ENCODE results near the gene SEC62. TPM values are rescaled to one million over a fixed set of nuclear protein-coding genes. Genes with fewer than 3 reads are reported as not detected.
A peak's percentile ranks its signal among the peaks of the same experiment; 100 is the strongest.
"Not testable (repeated sequence)": the region's sequence is repeated elsewhere in the genome, so short reads cannot be mapped to it uniquely, and the experiment has no call there.

Gene SEC62
- total RNA-seq, 4 donors from 2014 or later = 33.2 to 96.6 (median 36.8) TPM

GRCh38 chr3:170003881-170004356, 37.3 kb downstream of the SEC62 start:
- H3K27me3 ChIP-seq = no peaks in the 10 kb centered on the region

GRCh38 chr3:170007031-170007663, 40.5 kb downstream of the SEC62 start:
- no peaks in the 10 kb centered on the region for H3K9me3 ChIP-seq
- no peaks in the 10 kb centered on the region for H3K27me3 ChIP-seq
- TF ChIP-seq CTCF (IDR thresholded peaks at IDR 0.05) (no peak), POLR2A (IDR thresholded peaks at IDR 0.05) (no peak)
- peak in 2 of 3 donors; percentile 49 to 58 for DNase-seq
- no peak overlapping the region for H3K4me3 ChIP-seq
- H3K36me3 ChIP-seq = no peaks in the 10 kb centered on the region
- no peak overlapping the region for H3K27ac ChIP-seq
- peaks cover 0 to 5% (median 0%) of the 10 kb centered on the region in 4 donors for H3K4me1 ChIP-seq

More at GRCh38 chr3:170003881-170004356, 37.3 kb downstream of the SEC62 start:
- peaks cover 0 to 5% (median 0%) of the 10 kb centered on the region in 4 donors for H3K4me1 ChIP-seq
- no peaks in the 10 kb centered on the region for H3K36me3 ChIP-seq
- TF ChIP-seq POLR2A (IDR thresholded peaks at IDR 0.05) (no peak), CTCF (IDR thresholded peaks at IDR 0.05) (no peak)
- no peak overlapping the region for H3K4me3 ChIP-seq
- DNase-seq = no peak
- no peaks in the 10 kb centered on the region for H3K9me3 ChIP-seq
- H3K27ac ChIP-seq = peak overlapping the region in 1 of 4 donors; percentile 12

- no peaks in the 10 kb centered on the region for H3K9me3 ChIP-seq
- H3K27me3 ChIP-seq = no peaks in the 10 kb centered on the region
- no peaks in the 10 kb centered on the region for H3K36me3 ChIP-seq
- H3K4me3 ChIP-seq = no peak overlapping the region
- no peaks in the 10 kb centered on the region for H3K4me1 ChIP-seq
- DNase-seq = no peak
- no peak overlapping the region for H3K27ac ChIP-seq
- TF ChIP-seq CTCF (IDR thresholded peaks at IDR 0.05) (no peak), POLR2A (IDR thresholded peaks at IDR 0.05) (no peak)
These were observed 43.9 kb downstream of the SEC62 start for GRCh38 chr3:170010498-170010897.

GRCh38 chr3:170012683-170013400, 46.2 kb downstream of the SEC62 start:
- Histone ChIP-seq H3K27ac (no peak overlapping the region), H3K36me3 (no peaks in the 10 kb centered on the region), H3K4me1 (no peaks in the 10 kb centered on the region), H3K27me3 (no peaks in the 10 kb centered on the region), H3K9me3 (no peaks in the 10 kb centered on the region), H3K4me3 (no peak overlapping the region)
- TF ChIP-seq POLR2A (IDR thresholded peaks at IDR 0.05) (no peak), CTCF (IDR thresholded peaks at IDR 0.05) (no peak)
- DNase-seq = no peak

GRCh38 chr3:170016057-170016456, 49.5 kb downstream of the SEC62 start:
- no peaks in the 10 kb centered on the region for H3K36me3 ChIP-seq
- no peak for TF ChIP-seq CTCF (IDR thresholded peaks at IDR 0.05)
- no peak for TF ChIP-seq POLR2A (IDR thresholded peaks at IDR 0.05)
- H3K4me3 ChIP-seq = no peak overlapping the region
- H3K27me3 ChIP-seq = no peaks in the 10 kb centered on the region
- H3K27ac ChIP-seq = no peak overlapping the region
- no peaks in the 10 kb centered on the region for H3K4me1 ChIP-seq
- no peaks in the 10 kb centered on the region for H3K9me3 ChIP-seq
- no peak for DNase-seq

- not testable (repeated sequence) for H3K4me3 ChIP-seq, H3K9me3 ChIP-seq, H3K27ac ChIP-seq, H3K36me3 ChIP-seq, H3K4me1 ChIP-seq, DNase-seq, H3K27me3 ChIP-seq
These were observed 52.7 kb downstream of the SEC62 start for GRCh38 chr3:170019306-170019705.
